Ovary (tissue), 3 donors: ENCODE measurements around the gene TNIK.

Experiments
- EP300 ChIP-seq: sonication (generic); formaldehyde crosslinking; IDR thresholded peaks from one replicate; pipeline ENCODE4 v1.6.1; 2017; ENCODE audit warnings: antibody characterized with exemption
- POLR2A ChIP-seq: fragments of 450-650 bp; IDR thresholded peaks from one replicate; pipeline ENCODE4 v1.6.1; 2017; ENCODE audit warnings: antibody characterized with exemption, mild to moderate bottlenecking, moderate library complexity
- TF ChIP-seq, protein P1 (sequence below), 3 donors: fragments of 450-650 bp in 2 of 3; fragments of 200-600 bp in 1 of 3; IDR thresholded peaks; one replicate each; pipeline versions ENCODE4 v1.5.1 to v1.8.0; 2016 to 2022; ENCODE audit warnings: antibody characterized with exemption in 3 of 3, mild to moderate bottlenecking in 1 of 3
- donor health status: DM: no; HTN: no; CAD: no.

DNA sequence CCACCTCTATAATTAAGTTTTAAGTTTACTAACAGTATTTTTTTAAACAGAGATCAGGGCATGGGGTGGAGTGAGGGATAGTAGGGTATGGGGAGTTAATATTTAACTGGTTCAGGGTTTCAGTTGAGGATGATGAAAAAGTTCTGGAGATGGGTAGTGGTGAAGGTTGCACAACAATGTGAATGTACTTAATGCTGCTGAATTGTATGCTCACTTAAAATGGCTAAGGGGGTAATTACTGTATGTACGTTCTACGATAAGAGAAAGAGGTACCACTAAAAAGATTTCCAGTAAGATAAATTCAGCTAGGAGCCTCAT is 101.4 kb downstream of the TNIK start:
- TF ChIP-seq POLR2A = no peak
- TF ChIP-seq, protein P1, sequence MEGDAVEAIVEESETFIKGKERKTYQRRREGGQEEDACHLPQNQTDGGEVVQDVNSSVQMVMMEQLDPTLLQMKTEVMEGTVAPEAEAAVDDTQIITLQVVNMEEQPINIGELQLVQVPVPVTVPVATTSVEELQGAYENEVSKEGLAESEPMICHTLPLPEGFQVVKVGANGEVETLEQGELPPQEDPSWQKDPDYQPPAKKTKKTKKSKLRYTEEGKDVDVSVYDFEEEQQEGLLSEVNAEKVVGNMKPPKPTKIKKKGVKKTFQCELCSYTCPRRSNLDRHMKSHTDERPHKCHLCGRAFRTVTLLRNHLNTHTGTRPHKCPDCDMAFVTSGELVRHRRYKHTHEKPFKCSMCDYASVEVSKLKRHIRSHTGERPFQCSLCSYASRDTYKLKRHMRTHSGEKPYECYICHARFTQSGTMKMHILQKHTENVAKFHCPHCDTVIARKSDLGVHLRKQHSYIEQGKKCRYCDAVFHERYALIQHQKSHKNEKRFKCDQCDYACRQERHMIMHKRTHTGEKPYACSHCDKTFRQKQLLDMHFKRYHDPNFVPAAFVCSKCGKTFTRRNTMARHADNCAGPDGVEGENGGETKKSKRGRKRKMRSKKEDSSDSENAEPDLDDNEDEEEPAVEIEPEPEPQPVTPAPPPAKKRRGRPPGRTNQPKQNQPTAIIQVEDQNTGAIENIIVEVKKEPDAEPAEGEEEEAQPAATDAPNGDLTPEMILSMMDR (IDR thresholded peaks at IDR 0.05) = no peak
- TF ChIP-seq EP300 = no peak
